ENCODE data around the gene PITHD1.

- TF ChIP-seq, protein P1, sequence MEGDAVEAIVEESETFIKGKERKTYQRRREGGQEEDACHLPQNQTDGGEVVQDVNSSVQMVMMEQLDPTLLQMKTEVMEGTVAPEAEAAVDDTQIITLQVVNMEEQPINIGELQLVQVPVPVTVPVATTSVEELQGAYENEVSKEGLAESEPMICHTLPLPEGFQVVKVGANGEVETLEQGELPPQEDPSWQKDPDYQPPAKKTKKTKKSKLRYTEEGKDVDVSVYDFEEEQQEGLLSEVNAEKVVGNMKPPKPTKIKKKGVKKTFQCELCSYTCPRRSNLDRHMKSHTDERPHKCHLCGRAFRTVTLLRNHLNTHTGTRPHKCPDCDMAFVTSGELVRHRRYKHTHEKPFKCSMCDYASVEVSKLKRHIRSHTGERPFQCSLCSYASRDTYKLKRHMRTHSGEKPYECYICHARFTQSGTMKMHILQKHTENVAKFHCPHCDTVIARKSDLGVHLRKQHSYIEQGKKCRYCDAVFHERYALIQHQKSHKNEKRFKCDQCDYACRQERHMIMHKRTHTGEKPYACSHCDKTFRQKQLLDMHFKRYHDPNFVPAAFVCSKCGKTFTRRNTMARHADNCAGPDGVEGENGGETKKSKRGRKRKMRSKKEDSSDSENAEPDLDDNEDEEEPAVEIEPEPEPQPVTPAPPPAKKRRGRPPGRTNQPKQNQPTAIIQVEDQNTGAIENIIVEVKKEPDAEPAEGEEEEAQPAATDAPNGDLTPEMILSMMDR (IDR thresholded peaks at IDR 0.05; ENCODE audit: low read length), result peak; percentile 76
- no peak for TF ChIP-seq EZH2 (optimal IDR thresholded peaks at IDR 0.05; ENCODE audit: low read depth, low read length)
- TF ChIP-seq EZH2phosphoT487 (IDR thresholded peaks at IDR 0.05; ENCODE audit: low read length), result no peak
These were observed 27.0 kb upstream of the PITHD1 start for GRCh38 chr1:23751050-23751814.
